Measurements from ENCODE around the gene PSMD5.

GRCh38 chr9:120842685-120843485 lies at the start of gene PSMD5:
- TF ChIP-seq CTCF (IDR thresholded peaks at IDR 0.05 in 2 of 3, conservative IDR thresholded peaks at IDR 0.05 in 1 of 3; ENCODE audit: control insufficient read depth in 2 of 3, extremely low read depth in 1 of 3, insufficient read depth in 1 of 3, low read depth in 3 of 3, low read length in 3 of 3) (no peak), FOS (IDR thresholded peaks at IDR 0.05; ENCODE audit: borderline replicate concordance, extremely low read depth, insufficient read length) (no peak), ZNF24 (IDR thresholded peaks at IDR 0.05) (no peak), POLR2AphosphoS5 (IDR thresholded peaks at IDR 0.05; ENCODE audit: low read length) (peak; percentile 95), MXI1 (IDR thresholded peaks at IDR 0.05; ENCODE audit: low read depth, low read length) (peak; percentile 65; the same call in 1 of the 2 replicates), MEF2A (IDR thresholded peaks at IDR 0.05; ENCODE audit: insufficient read depth, low read depth, low read length) (no peak), ATF3 (IDR thresholded peaks at IDR 0.05; ENCODE audit: borderline replicate concordance, extremely low read depth, low read depth, low read length) (no peak), JUND (IDR thresholded peaks at IDR 0.05; ENCODE audit: low read depth, low read length) (no peak), CHD2 (IDR thresholded peaks at IDR 0.05; ENCODE audit: borderline replicate concordance, low read depth, low read length) (peak; percentile 100), E2F4 (IDR thresholded peaks at IDR 0.05; ENCODE audit: low read depth, low read length) (no peak)

Data from GM12878 (cell line).